ENCODE measurements around the gene KDM4B. TPM values are rescaled to one million over a fixed set of nuclear protein-coding genes. Genes with fewer than 3 reads are reported as not detected.

Gene KDM4B
- total RNA-seq, 1 donor from 2014 or later: 38.1 TPM

DNA sequence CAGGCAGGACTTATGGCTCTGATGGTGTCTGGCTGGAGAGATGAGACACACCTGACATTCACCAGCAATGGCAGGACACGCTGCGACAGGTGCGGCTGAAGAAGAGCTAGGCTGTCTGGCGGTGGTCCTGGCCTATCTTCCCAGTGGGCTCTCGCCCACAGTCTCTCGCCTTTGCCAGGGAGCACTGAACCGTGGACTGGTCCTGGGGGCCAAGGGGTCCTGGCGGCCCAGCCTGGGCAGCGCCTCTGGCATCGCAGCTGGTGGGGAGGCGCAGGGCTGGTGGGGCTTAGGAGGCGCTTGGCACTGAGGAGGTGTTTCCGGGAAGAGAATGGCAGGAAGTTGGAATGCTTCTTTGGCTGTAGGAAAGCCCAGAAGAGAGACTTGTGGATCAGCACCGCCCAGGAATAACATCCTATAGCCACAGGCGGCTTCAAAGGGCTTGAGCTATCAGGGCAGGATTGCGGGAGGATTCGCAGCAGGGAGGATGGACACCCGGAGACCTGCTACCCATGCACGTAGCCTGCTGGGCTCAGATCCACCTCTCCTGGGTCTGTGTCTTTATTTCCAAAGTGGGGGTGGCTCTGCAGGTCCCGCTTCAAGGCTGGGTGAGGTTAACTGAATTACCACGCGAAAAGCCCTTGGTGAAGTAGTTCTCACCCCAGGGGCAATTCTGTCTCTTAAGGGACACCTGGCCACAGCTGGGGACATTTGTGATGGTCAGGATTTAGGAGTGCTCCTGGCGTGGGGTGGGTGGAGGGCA, 14.6 kb downstream of the KDM4B start:
- DNase-seq (ENCODE audit: low spot score) (no peak), ATAC-seq (no peak)

DNA sequence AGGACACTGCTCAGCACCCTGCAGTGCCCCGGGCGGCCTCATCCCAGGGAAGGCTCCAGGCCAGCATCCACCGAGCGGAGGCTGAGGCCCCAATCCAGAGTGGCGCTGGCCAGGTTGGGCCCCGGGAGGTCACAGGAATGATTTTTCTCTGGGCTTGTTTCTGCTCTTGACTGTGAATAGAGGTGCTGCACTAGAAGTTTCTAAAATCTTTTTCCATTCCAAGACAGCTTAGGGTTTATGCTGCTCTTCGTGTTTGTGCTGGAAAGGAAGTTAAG, 15.1 kb downstream of the KDM4B start:
- DNase-seq (ENCODE audit: low spot score) (no peak), ATAC-seq (no peak)

DNA sequence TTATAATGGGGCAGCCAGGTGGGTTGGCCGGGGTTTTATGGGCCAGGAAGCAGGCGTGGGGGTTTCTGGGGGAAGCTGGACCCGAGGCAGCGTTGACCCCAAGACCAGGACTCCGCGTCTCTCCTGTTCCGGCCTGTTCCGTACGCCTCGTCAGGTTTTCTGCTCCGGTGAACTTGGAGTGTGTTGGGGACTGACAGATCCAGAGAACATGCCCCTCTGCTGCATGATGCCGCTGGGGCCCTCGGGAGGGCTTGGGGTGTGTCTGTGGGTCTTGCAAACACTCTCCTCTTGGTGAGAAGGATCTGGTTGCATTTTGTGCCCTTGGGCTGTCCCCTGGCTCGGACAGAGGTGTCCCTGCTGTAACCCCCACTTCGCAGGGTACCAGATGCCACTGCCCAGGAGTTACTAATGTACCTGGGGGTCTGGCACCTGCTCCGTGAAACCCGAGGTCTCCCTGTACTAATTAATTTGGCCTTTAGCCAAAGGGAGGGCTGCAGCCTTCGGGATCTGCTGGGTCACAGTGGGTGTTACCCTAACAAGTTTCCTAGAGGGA, 15.6 kb downstream of the KDM4B start:
- no peak for DNase-seq (ENCODE audit: low spot score)

DNA sequence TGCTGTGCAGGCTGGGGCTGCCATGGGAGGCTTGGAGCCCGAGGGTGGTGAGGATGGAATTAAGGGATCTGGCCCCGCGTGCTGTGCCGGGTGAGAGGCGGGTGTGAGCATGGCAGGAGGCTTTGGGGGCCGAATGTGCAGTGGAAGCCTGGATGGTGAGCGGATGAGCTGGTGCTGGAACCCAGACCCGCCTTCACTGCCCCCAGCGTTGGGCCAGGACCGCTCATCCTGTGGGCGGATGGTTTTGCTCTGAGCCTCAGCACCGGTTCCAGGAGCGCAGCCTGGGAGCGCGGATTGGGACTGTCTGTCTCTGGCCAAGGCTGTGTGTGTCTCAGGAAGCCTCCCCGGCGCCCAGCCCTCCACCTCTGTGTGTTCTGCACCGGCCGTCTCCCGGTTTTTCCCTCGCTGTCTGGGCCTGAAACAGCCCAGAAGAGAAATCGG, 16.7 kb downstream of the KDM4B start:
- DNase-seq (ENCODE audit: low spot score): no peak
- no peak for ATAC-seq

More for the DNA sequence above, 15.6 kb downstream of the KDM4B start:
- ATAC-seq: no peak

DNA sequence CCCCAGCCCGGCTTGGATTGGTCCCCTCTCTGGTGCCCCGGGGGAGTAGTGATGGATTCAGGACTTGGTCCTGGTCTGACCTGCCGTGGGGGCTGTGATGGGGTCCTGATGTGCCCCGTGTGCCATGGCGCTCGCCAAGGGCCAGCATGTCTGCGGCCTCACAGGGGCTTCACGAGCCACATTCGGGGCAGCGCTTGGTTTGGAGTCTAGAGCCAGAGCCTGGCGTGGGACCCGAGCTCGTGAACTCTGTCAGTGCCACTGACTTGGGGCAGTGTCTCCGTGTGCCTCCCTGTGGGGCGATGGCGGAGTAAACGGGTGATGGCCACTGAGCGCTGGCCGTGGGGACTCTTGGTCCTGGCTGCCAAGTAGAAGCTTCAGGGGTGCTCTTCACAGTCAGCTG, 17.1 kb downstream of the KDM4B start:
- ATAC-seq (no peak), DNase-seq (ENCODE audit: low spot score) (no peak)

DNA sequence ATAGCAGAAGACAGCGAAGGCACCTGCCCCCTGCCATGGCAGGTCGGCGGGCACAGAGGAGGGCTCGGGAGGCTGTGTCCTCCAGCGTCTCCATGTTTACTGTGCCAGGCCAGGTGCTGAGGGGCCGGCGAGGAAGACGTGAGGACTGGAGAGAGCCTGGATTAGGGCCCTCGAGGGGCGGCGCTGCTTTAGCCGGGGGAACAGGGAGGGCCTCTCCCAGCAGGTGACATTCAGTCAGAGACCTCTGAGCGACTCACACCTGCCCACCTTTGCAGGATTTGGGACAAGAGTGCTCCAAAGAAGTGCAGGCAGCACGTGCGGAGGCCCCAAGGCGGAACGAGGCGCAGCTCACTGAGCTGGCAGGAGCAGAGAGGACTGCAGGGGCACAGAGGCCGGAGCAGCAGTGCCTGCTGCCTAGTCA, 17.6 kb downstream of the KDM4B start:
- no peak for DNase-seq (ENCODE audit: low spot score)
- ATAC-seq: peak; percentile 30

DNA sequence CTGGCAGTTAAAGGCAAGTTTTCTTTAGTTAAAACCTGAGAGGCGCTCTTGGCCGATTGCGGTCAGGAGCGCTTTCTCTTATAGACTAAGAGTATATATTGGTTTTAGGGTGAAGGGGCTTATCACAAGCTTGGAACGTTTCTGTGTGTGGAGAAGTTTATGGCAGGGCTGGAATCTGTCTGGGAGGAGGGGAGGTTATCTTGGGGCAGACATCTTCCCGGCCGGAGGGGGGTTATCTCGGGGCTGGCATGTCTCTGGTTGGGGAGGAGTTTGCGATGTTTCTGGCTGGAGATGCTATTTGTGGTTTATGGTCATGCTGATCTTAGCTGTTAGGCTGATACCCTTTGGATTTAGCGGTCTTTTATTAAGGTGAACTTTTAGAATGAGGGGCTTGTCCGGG, 18.3 kb downstream of the KDM4B start:
- no peak for ATAC-seq
- DNase-seq (ENCODE audit: low spot score): no peak

DNA sequence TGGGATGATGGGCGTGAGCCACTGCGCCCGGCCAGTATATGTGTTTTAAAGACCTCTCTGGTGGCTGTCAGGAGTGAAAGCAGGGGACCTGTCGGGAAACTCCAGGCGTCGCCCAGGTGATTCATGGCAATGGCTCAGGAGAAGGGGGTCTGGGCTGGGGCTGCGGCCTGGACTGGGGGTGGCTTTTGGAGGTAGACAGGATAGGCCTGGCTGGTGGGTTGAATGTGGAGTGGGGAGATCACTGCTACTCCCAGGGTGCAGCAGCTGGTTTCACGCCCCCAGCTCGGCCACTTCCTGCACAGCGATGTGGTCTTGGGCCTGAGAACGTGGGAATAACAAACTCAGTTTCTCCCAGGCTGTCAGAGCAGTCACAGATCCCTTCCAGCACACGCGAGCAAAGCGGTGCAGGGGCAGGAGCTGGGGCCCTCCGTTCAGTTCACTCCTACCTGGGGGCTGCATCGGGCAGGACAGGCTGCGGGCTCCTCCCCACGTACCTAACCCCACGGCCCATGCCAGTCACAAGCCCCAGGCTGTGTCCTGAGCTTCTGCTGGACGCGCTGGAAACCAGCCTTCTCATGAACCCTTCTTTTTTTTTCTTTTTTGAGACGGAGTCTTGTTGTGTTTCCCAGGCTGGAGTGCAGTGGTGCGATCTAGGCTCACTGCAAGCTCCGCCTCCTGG, 18.9 kb downstream of the KDM4B start:
- no peak for DNase-seq (ENCODE audit: low spot score)

DNA sequence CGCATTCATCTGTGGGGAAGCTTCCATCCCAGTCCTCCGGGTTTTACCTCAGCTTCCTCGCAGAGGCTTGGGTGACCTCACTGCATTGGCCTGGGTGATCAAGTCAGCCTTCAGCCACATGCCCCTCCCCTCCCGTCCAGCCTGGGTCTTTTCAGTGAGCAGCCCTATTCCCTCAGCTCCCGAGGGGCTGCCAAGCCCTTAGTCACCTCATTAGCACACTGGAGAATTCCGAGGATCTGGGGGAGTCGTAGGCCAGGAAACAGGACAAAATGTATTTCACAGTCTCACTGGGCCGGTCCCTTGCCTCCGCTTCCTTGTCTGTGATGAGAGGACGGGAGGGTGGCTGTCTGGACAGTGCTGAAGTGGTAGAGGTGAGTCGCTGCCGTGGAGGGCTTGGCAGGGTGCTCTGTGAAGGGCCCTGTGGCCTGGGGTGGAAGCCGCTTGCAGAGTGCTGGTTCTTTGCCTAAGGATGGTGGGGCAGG, 19.9 kb downstream of the KDM4B start:
- DNase-seq (ENCODE audit: low spot score): no peak
- ATAC-seq: no peak

More for the DNA sequence above, 18.9 kb downstream of the KDM4B start:
- no peak for ATAC-seq

DNA sequence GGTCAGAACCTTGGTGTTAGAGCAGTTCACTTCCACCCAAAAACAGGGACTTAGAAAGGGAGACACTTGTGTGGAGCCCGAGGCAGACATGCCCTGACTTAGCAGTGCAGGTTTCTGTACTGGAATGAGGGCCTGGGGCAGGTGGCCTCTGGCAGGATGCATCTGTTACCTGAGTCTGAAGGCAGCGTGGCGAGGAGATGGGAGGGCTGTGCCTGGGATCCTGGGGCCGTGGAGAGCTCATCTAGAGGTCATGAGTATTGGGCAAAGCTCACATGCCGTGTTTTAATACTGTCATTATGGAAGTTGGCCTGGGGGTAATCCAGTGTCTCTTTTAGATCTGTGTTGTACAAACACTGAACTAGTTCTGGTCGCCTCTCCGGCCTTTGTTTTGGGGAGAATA, 21.4 kb downstream of the KDM4B start:
- DNase-seq (ENCODE audit: low spot score): no peak
- ATAC-seq: peak; percentile 34

DNA sequence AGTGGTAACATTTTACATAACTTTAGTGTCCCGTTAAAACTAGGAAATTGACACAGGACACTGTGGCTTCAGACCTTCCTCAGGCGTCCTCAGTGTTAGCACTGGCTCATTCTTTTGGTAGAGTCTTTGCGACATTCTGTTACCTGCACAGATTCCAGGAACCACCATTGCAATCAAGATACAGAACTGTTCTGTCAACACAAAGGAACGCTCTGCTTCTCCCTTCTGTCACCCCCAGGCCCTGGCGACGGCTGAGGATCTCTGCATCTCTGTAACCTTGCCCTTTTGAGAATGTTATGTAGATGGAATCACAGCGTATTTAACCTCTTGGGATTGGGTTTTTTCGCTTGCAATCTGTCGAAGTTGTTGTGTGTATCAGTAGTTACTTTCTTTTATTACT, 22.6 kb downstream of the KDM4B start:
- DNase-seq (ENCODE audit: low spot score) (no peak), ATAC-seq (peak; percentile 69)

DNA sequence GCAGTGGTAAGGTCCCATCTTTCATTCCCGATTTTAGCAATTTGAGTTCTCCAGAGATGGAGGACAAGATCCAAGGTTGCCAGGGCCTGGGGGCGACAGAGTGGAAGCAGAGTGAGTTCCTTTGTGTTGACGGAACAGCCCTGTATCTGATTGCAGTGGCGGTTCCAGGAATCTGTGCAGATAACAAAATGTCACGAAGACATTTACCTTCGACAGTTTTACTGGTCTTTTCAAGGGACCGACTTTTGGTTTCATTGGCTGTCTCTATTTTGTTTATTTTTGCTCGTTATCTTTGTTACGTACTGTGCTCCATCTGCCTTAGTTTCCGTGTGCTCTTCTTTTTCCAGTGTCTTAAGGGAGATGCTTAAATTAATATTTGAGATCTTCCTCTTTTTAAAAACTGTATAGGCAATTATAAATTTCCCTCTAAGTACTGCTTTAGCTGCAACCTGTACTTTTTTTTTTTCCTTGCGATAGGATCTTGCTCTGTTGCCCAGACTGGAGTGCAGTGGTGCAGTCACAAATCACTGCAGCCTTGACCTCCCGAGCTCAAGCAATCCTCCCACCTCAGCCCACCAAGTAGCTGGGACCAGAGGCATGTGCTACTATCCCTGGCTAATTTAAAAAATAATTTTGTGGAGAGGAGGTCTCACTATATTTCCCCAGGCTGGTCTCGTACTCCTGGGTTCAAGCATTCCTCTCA, 23.2 kb downstream of the KDM4B start:
- peak; percentile 24 for ATAC-seq
- DNase-seq (ENCODE audit: low spot score): no peak

DNA sequence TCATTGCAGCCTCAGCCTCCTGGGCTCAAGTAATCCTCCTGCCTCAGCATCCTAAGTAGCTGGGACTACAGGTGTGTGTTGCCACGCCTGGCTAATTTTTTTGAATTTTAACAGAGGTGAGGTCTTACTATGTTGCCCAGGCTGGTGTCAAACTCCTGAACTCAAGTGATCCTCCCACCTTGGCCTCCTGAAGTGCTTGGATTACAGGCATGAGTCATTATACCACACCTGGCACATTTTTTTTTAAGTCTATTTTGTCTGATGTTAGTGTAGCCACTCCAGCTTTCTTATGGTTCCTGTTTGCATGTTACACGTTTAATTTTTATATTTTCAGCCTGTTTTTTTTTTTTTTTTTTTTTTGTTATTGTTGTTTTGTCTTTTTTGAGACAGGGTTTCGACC, 24.8 kb downstream of the KDM4B start:
- no peak for DNase-seq (ENCODE audit: low spot score)
- ATAC-seq: no peak

DNA sequence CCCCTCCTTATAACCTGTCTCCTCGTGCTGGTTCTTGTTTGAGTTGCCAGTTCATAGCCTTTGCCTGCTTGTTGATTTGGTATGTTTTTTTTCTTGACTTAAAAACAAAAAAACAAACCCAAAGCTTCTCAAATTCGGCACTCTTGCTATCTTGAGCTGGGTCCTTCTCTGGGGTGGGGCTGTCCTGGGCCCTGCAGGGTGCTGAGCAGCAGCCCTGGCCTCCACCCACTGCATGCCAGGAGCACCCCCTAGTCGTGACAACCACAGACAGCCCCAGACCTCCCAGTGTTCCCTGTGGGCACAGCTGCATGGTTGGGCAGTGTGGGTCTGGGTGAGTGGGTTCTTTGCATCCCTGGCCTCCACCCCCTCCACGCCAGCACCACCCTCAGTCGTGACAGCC, 27.8 kb downstream of the KDM4B start:
- ATAC-seq (no peak), DNase-seq (ENCODE audit: low spot score) (no peak)

DNA sequence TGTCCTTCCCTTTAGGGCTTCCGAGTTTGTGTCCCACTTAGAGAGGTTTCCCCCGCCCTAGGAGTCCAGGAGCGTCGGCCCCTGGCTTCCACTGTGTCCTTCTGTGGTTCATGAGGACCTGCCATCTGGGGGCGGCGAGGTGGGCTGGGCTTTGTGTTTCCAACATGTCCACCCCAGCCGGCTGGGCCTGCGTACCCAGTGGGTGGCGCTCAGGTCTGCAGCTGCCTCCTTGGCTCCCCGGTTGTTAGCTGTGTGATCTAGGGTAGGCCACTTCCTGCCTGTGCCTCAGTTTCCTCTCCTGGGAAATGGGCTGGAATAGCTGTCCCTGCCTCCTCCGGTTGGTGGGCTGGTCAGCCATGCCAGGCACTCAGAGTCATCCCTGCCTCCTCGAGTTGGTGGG, 28.4 kb downstream of the KDM4B start:
- no peak for DNase-seq (ENCODE audit: low spot score)
- ATAC-seq: no peak

DNA sequence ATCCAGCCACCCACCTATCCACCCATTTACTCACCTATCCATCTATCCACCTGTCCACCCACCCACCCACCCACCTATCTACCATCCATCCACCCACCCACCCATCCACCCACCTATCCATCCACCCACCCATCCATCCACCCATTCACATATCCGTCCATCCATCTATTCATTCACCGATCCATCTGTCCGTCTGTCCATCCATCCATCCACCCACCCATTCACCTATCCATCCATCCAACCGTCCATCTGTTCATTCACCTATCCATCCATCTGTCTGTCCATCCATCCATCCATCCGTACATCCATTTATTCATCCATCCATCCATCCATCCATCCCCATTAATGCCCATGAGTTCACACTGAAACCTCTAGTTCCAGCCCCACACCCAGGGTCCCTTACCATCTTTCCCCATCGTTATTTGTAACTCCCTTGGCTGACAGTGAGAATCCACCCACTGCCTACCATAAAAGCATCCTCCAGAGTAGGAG, 31.3 kb downstream of the KDM4B start:
- ATAC-seq: no peak
- DNase-seq (ENCODE audit: low spot score): no peak

DNA sequence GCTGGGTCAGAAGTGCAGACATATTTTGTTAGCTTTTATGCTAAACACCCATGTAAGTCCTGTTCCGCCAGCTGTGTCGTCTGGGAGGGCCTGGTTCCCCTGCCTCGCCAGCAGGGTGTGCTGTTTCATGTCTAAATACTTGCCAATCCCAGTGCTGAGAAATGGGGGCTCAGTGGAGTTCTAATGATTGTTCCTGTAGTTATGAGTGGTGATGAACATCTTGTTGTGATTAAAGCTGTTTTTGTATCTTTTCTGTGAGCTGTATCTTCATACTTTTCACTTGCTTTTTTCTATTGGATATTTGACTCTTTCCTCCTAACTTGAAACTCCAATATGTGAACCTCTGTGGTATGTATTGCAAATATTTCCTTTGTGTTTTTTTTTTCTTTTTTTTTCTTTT, 32.7 kb downstream of the KDM4B start:
- ATAC-seq: peak; percentile 58
- peak; percentile 48 for DNase-seq (ENCODE audit: low spot score)

DNA sequence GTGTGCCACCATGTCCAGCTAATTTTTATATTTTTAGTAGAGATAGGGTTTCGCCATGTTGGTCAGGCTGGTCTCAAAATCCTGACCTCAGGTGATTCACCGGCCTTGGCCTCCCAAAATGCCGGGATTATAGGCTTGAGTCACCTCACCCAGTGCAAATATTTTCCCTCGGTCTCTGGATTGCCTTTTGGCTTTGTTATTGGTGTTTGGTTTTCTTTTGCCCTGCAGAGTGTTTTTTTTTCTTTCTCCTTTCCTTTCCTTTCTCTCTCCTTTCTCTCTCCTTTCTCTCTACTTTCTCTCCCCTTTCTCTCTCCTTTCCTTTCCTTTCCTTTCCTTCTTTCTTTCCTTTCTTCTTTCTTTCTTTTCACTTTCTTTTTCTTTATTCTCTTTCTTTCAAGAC, 33.2 kb downstream of the KDM4B start:
- DNase-seq (ENCODE audit: low spot score) (peak; percentile 78), ATAC-seq (peak; percentile 45)

DNA sequence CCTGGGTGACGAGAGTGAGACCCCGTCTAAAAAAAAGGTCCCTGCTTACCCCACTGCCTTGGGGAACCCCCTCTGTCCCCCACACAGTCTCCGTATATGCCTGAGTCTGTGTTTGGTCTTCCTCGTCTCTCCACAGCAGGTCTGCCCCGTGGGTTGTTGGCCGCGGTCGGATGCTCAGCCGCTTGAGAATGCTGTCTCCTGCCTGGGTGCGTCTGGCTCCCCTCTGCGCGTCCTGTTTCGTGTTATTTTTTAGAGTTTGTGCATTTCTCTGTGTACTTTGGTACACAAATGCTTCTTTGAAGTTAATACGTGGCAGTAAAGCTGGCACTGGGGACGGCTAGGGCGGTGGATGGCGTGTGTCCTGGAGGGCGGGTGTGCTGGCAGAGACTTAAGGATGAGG, 34.9 kb downstream of the KDM4B start:
- DNase-seq (ENCODE audit: low spot score) (no peak), ATAC-seq (no peak)

DNA sequence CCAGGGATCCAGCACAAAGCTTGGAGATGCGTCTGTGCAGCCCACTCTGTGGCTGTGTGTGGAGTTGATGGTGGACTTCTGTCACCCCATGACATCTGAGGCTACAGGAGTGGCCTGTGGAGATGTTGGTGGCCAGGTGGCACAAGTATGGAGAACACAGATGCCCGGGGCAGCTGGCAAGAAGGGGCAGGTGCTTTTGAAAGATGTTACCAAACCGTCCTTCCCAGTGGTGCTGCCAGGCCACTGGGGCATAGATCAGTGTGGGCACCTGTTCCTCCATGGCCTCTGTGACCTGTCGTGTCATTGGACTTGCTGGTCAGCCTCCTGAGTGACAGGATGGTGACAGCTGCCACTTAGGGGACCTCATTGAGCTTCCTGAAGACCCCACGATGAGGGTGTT, 36.2 kb downstream of the KDM4B start:
- ATAC-seq: peak; percentile 71
- peak; percentile 86 for DNase-seq (ENCODE audit: low spot score)

DNA sequence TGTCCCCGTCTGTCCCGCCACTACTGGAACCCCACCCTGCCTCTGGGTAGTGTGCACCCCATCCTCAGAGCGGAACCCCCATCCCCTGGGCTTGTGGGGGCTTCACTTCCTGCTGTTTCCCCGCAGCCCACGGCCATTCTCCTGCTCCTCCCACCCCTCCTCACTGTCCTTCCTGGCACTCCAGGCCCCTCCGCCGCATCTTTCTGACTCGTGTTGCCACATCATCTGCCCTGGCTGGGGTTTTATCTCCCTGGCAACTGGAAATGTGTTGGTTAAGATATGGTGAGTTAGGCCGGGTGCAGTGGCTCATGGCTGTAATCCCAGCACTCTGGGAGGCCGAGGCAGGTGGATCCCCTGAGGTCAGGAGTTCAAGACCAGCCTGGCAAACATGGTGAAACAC, 37.3 kb downstream of the KDM4B start:
- DNase-seq (ENCODE audit: low spot score) (peak; percentile 74), ATAC-seq (peak; percentile 40)

DNA sequence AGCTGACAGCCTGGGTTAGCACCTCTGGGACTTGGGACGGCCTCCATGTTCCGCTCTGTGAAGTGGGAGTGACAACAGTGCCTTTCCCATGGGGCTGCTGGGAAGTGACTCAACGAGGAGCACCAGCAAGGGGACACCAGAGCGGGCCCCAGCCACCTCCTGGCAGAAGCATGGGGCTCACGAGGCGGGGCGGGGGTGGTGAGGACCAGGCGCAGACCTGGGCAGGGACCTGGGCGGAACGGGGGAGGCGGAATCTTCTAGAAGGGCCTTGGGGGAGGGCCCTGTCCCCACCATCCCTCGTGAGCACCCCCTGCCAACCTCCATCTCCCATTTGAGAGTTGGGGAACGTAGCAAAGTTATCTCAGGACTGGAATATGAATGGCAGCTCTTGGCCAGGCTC, 37.9 kb downstream of the KDM4B start:
- DNase-seq (ENCODE audit: low spot score) (no peak), ATAC-seq (no peak)

Measured in left lobe of liver (tissue), 2 donors.